HG03025 (cell line): Measurements from ENCODE around the gene ZNF296.
"Not testable (repeated sequence)": the region's sequence is repeated elsewhere in the genome, so short reads cannot be mapped to it uniquely, and the experiment has no call there.

Source experiments
- ATAC-seq: cut with Tn5 transposase; IDR thresholded peaks from one replicate; pipeline ENCODE4 v1.9.1; 2021; ENCODE audit warnings: mild to moderate bottlenecking, moderate library complexity; ENCODE audit not compliant: unreplicated experiment, low FRiP score

Gene ZNF296

GRCh38 chr19:45076029-45076850 is at the start of gene ZNF296:
ZNF296 (minus strand) TSS chr19:45076478; CDS start chr19:45076373, 105 bp downstream.
- peak; percentile 35 for ATAC-seq

GRCh38 chr19:45125360-45125759 is 49.1 kb upstream of the ZNF296 start:
- ATAC-seq: no peak

- ATAC-seq: no peak
Observed at GRCh38 chr19:45124021-45124420, 47.7 kb upstream of the ZNF296 start.

- no peak for ATAC-seq
Observed at GRCh38 chr19:45123440-45123850, 47.2 kb upstream of the ZNF296 start.

- no peak for ATAC-seq
Observed at GRCh38 chr19:45122832-45123231, 46.6 kb upstream of the ZNF296 start.

GRCh38 chr19:45121827-45122345 is 45.6 kb upstream of the ZNF296 start:
- ATAC-seq: no peak

GRCh38 chr19:45119582-45119981 is 43.3 kb upstream of the ZNF296 start:
- no peak for ATAC-seq

GRCh38 chr19:45118591-45119355 is 42.5 kb upstream of the ZNF296 start:
- ATAC-seq: not testable (repeated sequence)

GRCh38 chr19:45118106-45118505 is 41.8 kb upstream of the ZNF296 start:
- ATAC-seq: no peak

GRCh38 chr19:45117671-45118070 is 41.4 kb upstream of the ZNF296 start:
- ATAC-seq: no peak

GRCh38 chr19:45117167-45117594 is 40.9 kb upstream of the ZNF296 start:
- ATAC-seq: no peak

- ATAC-seq: no peak
Observed at GRCh38 chr19:45115809-45116615, 39.7 kb upstream of the ZNF296 start.

GRCh38 chr19:45114116-45114515 is 37.8 kb upstream of the ZNF296 start:
- no peak for ATAC-seq

GRCh38 chr19:45113628-45114027 is 37.4 kb upstream of the ZNF296 start:
- ATAC-seq: no peak

GRCh38 chr19:45112111-45112827 is 36.0 kb upstream of the ZNF296 start:
- ATAC-seq: no peak

GRCh38 chr19:45110851-45111266 is 34.6 kb upstream of the ZNF296 start:
- ATAC-seq: no peak

GRCh38 chr19:45107621-45108150 is 31.4 kb upstream of the ZNF296 start:
- ATAC-seq: no peak

GRCh38 chr19:45106363-45106762 is 30.1 kb upstream of the ZNF296 start:
- not testable (repeated sequence) for ATAC-seq

- ATAC-seq: no peak
Observed at GRCh38 chr19:45104658-45105349, 28.5 kb upstream of the ZNF296 start.
